K562 (cell line): Measurements from ENCODE around the gene KIF6. TPM values are rescaled to one million over a fixed set of nuclear protein-coding genes. Genes with fewer than 3 reads are reported as not detected.

Experiments used
- ATAC-seq: fragments of 200-7000 bp; cut with Tn5 transposase; 3 replicates; pipeline ENCODE4 v1.9.1; 2020; ENCODE audit warnings: moderate library complexity
- BruUV-seq: library from RNA; stranded (reverse); fragments of 400-500 nt; replicated peaks from 2 replicates; lab custom pipeline; 2021; lab: Mats Ljungman, UMichigan
- CTCF ChIA-PET: fragments of 300-600 bp; formaldehyde crosslinking; extraction: SDS; loops from one replicate; lab custom pipeline; 2021; ENCODE audit warnings: low intra/inter-chr PET ratio; lab: Yijun Ruan, JAX
- POLR2A ChIA-PET: fragments of 300-600, 350-650 bp; sonication (Branson Sonifier 250); formaldehyde crosslinking; extraction: SDS; loops from one replicate; lab custom pipeline; 2021; ENCODE audit warnings: antibody characterized with exemption, inconsistent platforms; lab: Yijun Ruan, JAX
- DNase-seq, 4 experiments: peaks; one replicate each; pipeline versions ENCODE4 v3.0.0 to v3.0.0-alpha.2; 2011 to 2018; ENCODE audit warnings: low spot score in 3 of 4, mixed read lengths in 3 of 4; ENCODE audit errors: extremely low read depth in 1 of 4
- FAIRE-seq: peaks from 2 replicates; lab custom pipeline; 2011; peaks lifted over from hg19 to GRCh38; lab: Jason Lieb, UNC
- H2AFZ ChIP-seq: 2 replicates; pipeline ENCODE4 v1.6.0; 2011; ENCODE audit warnings: low read depth, low read length, control low read depth, inconsistent platforms
- H3K27ac ChIP-seq: fragments of 200-600 bp; 3 replicates; pipeline ENCODE4 v1.8.0; 2011; ENCODE audit warnings: low read depth, mild to moderate bottlenecking, control low read depth, inconsistent platforms, low read length, moderate library complexity, mixed read lengths; ENCODE audit errors: extremely low read depth
- H3K27me3 ChIP-seq, 2 experiments: fragments of 300-600 bp in 1 of 2; 2 replicates in 1 of 2; 3 replicates in 1 of 2; pipeline versions ENCODE4 v1.6.0 to v1.8.0; 2011; ENCODE audit warnings: inconsistent platforms in 2 of 2, low read length in 2 of 2, mild to moderate bottlenecking in 1 of 2, mixed read lengths in 1 of 2, moderate library complexity in 1 of 2; ENCODE audit not compliant: control insufficient read depth in 2 of 2, insufficient read depth in 2 of 2
- H3K36me3 ChIP-seq: fragments of 300-600 bp; 3 replicates; pipeline ENCODE4 v1.8.0; 2011; ENCODE audit warnings: mild to moderate bottlenecking, low read length, inconsistent platforms; ENCODE audit not compliant: control insufficient read depth, insufficient read depth
- H3K4me1 ChIP-seq, 2 experiments: fragments of 200-600 bp in 1 of 2; replicated peaks in 1 of 2; 2 replicates in 1 of 2; 3 replicates in 1 of 2; pipeline versions ENCODE4 v1.5.1 to v1.8.0; 2011; ENCODE audit warnings: inconsistent platforms in 2 of 2, low read length in 2 of 2, mild to moderate bottlenecking in 1 of 2, mixed read lengths in 1 of 2, moderate library complexity in 1 of 2; ENCODE audit not compliant: control insufficient read depth in 2 of 2, insufficient read depth in 2 of 2
- H3K4me2 ChIP-seq: 2 replicates; pipeline ENCODE4 v1.6.1; 2011; ENCODE audit warnings: low read length, control low read depth, inconsistent platforms, mixed read lengths; ENCODE audit not compliant: insufficient read depth
- H3K4me3 ChIP-seq: fragments of 200-600 bp; sonication (generic), shearing (Covaris generic); 2 replicates; pipeline ENCODE4 v1.5.1; 2016; ENCODE audit warnings: control low read depth, inconsistent platforms
- H3K79me2 ChIP-seq: fragments of 200-600 bp; 3 replicates; pipeline ENCODE4 v1.8.0; 2011; ENCODE audit warnings: low read length, inconsistent platforms; ENCODE audit not compliant: control insufficient read depth, insufficient read depth
- H3K9ac ChIP-seq, 2 experiments: 2 replicates each; pipeline versions ENCODE4 v1.6.0 to v1.6.1; 2011; ENCODE audit warnings: low read depth in 2 of 2, low read length in 2 of 2, control low read depth in 1 of 2, inconsistent platforms in 1 of 2, mild to moderate bottlenecking in 1 of 2, mixed read lengths in 1 of 2; ENCODE audit not compliant: insufficient read depth in 1 of 2
- H3K9me1 ChIP-seq: one replicate; pipeline ENCODE4 v1.6.0; 2011; ENCODE audit warnings: inconsistent platforms, mild to moderate bottlenecking, low read length, moderate library complexity; ENCODE audit not compliant: control insufficient read depth, insufficient read depth
- H3K9me3 ChIP-seq: replicated peaks from 2 replicates; pipeline ENCODE4 v1.5.1; 2011; ENCODE audit warnings: low read depth, low read length, inconsistent platforms; ENCODE audit not compliant: control insufficient read depth, insufficient read depth
- H4K20me1 ChIP-seq: replicated peaks from 2 replicates; pipeline ENCODE4 v1.6.1; 2011; ENCODE audit warnings: low read length, inconsistent platforms, mixed read lengths; ENCODE audit not compliant: control insufficient read depth, insufficient read depth
- CREBBP ChIP-seq: IDR thresholded peaks from one replicate; pipeline ENCODE4 v1.6.1; 2012; ENCODE audit warnings: low read depth, mild to moderate bottlenecking, control low read depth, inconsistent platforms, low read length
- GABPB2 ChIP-seq: fragments of 250-450 bp; sonication (Bioruptor Pico); conservative IDR thresholded peaks from 2 replicates; pipeline ENCODE4 v1.5.1; 2021; ENCODE audit warnings: mild to moderate bottlenecking
- GTF2E2 ChIP-seq: fragments of 200-800 bp; sonication (Bioruptor generic); IDR thresholded peaks from 2 replicates; pipeline ENCODE4 v1.6.1; 2016; ENCODE audit warnings: missing genetic modification characterization, missing compliant biosample characterization
- JUND ChIP-seq, 2 experiments: IDR thresholded peaks; 2 replicates in 1 of 2; 3 replicates in 1 of 2; pipeline ENCODE4 v1.6.1; 2011; ENCODE audit warnings: borderline replicate concordance in 2 of 2, low read depth in 2 of 2, low read length in 2 of 2, improper control_type of control experiment in 1 of 2, missing biosample characterization in 1 of 2, missing genetic modification characterization in 1 of 2, missing genetic modification reagents in 1 of 2
- MBD2 ChIP-seq: sonication (generic); IDR thresholded peaks from 2 replicates; pipeline ENCODE4 v1.6.1; 2016; ENCODE audit warnings: low read depth, borderline replicate concordance
- MTA2 ChIP-seq: fragments of 450-650 bp; IDR thresholded peaks from 2 replicates; pipeline ENCODE4 v1.6.1; 2016; ENCODE audit warnings: low read depth
- POLR3A ChIP-seq: IDR thresholded peaks from 2 replicates; pipeline ENCODE4 v1.6.1; 2011; ENCODE audit warnings: borderline replicate concordance, mild to moderate bottlenecking, moderate library complexity; ENCODE audit not compliant: insufficient read length, insufficient read depth; ENCODE audit errors: extremely low read depth
- SMAD4 ChIP-seq: fragments of 250-450 bp; sonication (Bioruptor Pico); conservative IDR thresholded peaks from 2 replicates; pipeline ENCODE4 v1.8.0; 2021; ENCODE audit warnings: inconsistent platforms, mild to moderate bottlenecking, moderate library complexity
- SNRNP70 ChIP-seq: fragments of 200-400 bp; formaldehyde crosslinking; optimal IDR thresholded peaks from 2 replicates; pipeline ENCODE3; 2017; ENCODE audit warnings: low read depth, low read length
- XRCC4 ChIP-seq: IDR thresholded peaks from one replicate; pipeline ENCODE4 v1.6.1; 2011; ENCODE audit not compliant: insufficient read depth, insufficient read length; ENCODE audit errors: extremely low read depth
- ZNF146 ChIP-seq: IDR thresholded peaks from one replicate; pipeline ENCODE4 v1.6.1; 2018; ENCODE audit warnings: missing compliant biosample characterization; ENCODE audit not compliant: unreplicated experiment
- WGBS: fragments of 100-300 bp; shearing (Covaris generic); methylation state at CpG from one replicate; pipeline ENCODE4 v1.1.6; 2016; ENCODE audit warnings: low coverage, mixed read lengths; ENCODE audit not compliant: insufficient coverage; ENCODE audit errors: missing lambda C conversion rate; 5-methylcytosine and 5-hydroxymethylcytosine counted together
- in situ Hi-C: fragments of 300-500 bp; cut with MboI; formaldehyde crosslinking; loops from 4 replicates; pipeline ENCODE4 v1.15.0; 2018; ENCODE audit warnings: inconsistent platforms, mixed read lengths
- intact Hi-C: fragments of 100-400 bp; cut with micrococcal nuclease; formaldehyde crosslinking; loops from 2 replicates; pipeline ENCODE4 v1.14.2; 2022
- polyA plus RNA-seq, 8 experiments: library from polyadenylated mRNA; depleted of rRNA in 4 of 8; stranded (reverse) in 5 of 8; unstranded in 3 of 8; fragments of >200 nt; fragmentation: Nextera tagmentation in 2 of 8; fragmentation: Illumina TruSeq in 1 of 8; extraction: Ambion mirVana in 2 of 8; extraction: Trizol in 1 of 8; gene quantifications; 2 replicates each; pipeline versions ENCODE4 v1.2.1 to v1.2.3, GENCODE V29; 2011 to 2014; ENCODE audit warnings: inconsistent platforms in 1 of 8, missing spikeins in 1 of 8
- total RNA-seq, 7 experiments: library from RNA; depleted of rRNA in 6 of 7; stranded (reverse); fragments of >200 nt in 6 of 7; fragmentation: Illumina TruSeq in 2 of 7; extraction: Trizol in 2 of 7; gene quantifications; 2 replicates each; pipeline versions ENCODE4 v1.2.1 to v1.2.3, GENCODE V29; 2011 to 2021; ENCODE audit warnings: low replicate concordance in 1 of 7
- TF ChIP-seq, protein P1 (sequence below): fragments of 200-800 bp; sonication (Bioruptor generic); IDR thresholded peaks from 2 replicates; pipeline ENCODE4 v1.6.1; 2016; ENCODE audit warnings: missing genetic modification characterization, missing compliant biosample characterization
- TF ChIP-seq, protein P2 (sequence below): sonication (generic); formaldehyde crosslinking; IDR thresholded peaks from 2 replicates; pipeline ENCODE4 v1.8.0; 2022; ENCODE audit warnings: mild to moderate bottlenecking, missing genetic modification reagents
- TF ChIP-seq, protein P3 (sequence below): fragments of 450-650 bp; IDR thresholded peaks from 2 replicates; pipeline ENCODE4 v1.6.1; 2016; ENCODE audit warnings: low read depth, mild to moderate bottlenecking, moderate library complexity

The KIF6 gene
- total and polyA plus RNA-seq, 9 of the 15 experiments (the other 6 are each of a cell fraction or from before 2014, with no cell fraction given): not detected

DNA sequence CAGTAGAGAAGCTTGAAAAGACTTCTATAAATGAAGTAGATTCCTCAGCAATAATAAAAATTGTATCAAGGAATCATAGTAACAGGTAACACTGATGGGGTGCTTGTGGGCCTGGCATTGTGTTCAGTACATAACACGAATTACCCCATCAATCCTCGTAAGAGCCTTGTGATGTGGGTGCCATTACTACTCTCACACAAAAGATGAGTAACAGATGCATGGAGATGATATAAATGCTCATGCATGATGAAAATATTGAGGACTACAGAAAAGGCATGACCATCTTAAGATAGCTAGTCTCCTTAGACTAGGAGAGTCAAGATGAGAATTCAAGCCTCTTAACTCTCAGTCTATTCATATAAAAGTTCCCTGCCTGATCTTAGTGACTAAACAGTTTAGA, 158.1 kb downstream of the KIF6 start:
- FAIRE-seq (no peak), ATAC-seq (no peak), DNase-seq (no peak)
- Histone ChIP-seq H3K9me1 (no peaks in the 10 kb centered on the region), H2AFZ (no peak overlapping the region), H3K4me2 (no peak overlapping the region), H3K79me2 (no peaks in the 10 kb centered on the region), H3K27ac (no peak overlapping the region), H3K36me3 (no peaks in the 10 kb centered on the region), H3K4me1 (no peaks in the 10 kb centered on the region), H3K4me3 (no peak overlapping the region), H3K9me3 (no peaks in the 10 kb centered on the region), H3K9ac (no peak overlapping the region), H3K27me3 (no peaks in the 10 kb centered on the region), H4K20me1 (no peaks in the 10 kb centered on the region)
- 0% methylated on average over 2 of the region's 2 CpGs for WGBS
- intact Hi-C loops: no loop called here
- in situ Hi-C loops: no loop called here
- CTCF ChIA-PET: no interaction called here
- BruUV-seq: no TSS peak
- POLR2A ChIA-PET: no interaction called here
- no peak for TF ChIP-seq POLR3A
- no peak for TF ChIP-seq CREBBP
- TF ChIP-seq, protein P1, sequence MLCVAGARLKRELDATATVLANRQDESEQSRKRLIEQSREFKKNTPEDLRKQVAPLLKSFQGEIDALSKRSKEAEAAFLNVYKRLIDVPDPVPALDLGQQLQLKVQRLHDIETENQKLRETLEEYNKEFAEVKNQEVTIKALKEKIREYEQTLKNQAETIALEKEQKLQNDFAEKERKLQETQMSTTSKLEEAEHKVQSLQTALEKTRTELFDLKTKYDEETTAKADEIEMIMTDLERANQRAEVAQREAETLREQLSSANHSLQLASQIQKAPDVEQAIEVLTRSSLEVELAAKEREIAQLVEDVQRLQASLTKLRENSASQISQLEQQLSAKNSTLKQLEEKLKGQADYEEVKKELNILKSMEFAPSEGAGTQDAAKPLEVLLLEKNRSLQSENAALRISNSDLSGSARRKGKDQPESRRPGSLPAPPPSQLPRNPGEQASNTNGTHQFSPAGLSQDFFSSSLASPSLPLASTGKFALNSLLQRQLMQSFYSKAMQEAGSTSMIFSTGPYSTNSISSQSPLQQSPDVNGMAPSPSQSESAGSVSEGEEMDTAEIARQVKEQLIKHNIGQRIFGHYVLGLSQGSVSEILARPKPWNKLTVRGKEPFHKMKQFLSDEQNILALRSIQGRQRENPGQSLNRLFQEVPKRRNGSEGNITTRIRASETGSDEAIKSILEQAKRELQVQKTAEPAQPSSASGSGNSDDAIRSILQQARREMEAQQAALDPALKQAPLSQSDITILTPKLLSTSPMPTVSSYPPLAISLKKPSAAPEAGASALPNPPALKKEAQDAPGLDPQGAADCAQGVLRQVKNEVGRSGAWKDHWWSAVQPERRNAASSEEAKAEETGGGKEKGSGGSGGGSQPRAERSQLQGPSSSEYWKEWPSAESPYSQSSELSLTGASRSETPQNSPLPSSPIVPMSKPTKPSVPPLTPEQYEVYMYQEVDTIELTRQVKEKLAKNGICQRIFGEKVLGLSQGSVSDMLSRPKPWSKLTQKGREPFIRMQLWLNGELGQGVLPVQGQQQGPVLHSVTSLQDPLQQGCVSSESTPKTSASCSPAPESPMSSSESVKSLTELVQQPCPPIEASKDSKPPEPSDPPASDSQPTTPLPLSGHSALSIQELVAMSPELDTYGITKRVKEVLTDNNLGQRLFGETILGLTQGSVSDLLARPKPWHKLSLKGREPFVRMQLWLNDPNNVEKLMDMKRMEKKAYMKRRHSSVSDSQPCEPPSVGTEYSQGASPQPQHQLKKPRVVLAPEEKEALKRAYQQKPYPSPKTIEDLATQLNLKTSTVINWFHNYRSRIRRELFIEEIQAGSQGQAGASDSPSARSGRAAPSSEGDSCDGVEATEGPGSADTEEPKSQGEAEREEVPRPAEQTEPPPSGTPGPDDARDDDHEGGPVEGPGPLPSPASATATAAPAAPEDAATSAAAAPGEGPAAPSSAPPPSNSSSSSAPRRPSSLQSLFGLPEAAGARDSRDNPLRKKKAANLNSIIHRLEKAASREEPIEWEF (CRISPR knock-in tag): no peak
- no peak for TF ChIP-seq MBD2
- TF ChIP-seq, protein P2, sequence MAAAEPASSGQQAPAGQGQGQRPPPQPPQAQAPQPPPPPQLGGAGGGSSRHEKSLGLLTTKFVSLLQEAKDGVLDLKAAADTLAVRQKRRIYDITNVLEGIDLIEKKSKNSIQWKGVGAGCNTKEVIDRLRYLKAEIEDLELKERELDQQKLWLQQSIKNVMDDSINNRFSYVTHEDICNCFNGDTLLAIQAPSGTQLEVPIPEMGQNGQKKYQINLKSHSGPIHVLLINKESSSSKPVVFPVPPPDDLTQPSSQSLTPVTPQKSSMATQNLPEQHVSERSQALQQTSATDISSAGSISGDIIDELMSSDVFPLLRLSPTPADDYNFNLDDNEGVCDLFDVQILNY: no peak
- no peak for TF ChIP-seq SNRNP70
- TF ChIP-seq ZNF146 (CRISPR knock-in tag): no peak
- no peak for TF ChIP-seq GTF2E2 (tag)
- no peak for TF ChIP-seq MTA2
- TF ChIP-seq XRCC4: no peak
- TF ChIP-seq, protein P3, sequence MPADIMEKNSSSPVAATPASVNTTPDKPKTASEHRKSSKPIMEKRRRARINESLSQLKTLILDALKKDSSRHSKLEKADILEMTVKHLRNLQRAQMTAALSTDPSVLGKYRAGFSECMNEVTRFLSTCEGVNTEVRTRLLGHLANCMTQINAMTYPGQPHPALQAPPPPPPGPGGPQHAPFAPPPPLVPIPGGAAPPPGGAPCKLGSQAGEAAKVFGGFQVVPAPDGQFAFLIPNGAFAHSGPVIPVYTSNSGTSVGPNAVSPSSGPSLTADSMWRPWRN: no peak
- TF ChIP-seq JUND (IDR thresholded peaks at IDR 0.05; ENCODE audit: borderline replicate concordance, low read depth, low read length): no peak
- TF ChIP-seq JUND (tag; IDR thresholded peaks at IDR 0.05; ENCODE audit: borderline replicate concordance, low read depth, low read length): no peak
- TF ChIP-seq GABPB2 (CRISPR knock-in tag): no peak
- TF ChIP-seq SMAD4 (CRISPR knock-in tag): no peak
